Dendritic cell treated with granulocyte-macrophage colony-stimulating factor and Interleukin-4, amounts not matched to agents 40 ng/mL and 50 ng/mL, for 4 days (primary cell): ENCODE measurements around the gene NMB.

Experiments
- H3K27ac Mint-ChIP-seq: one replicate; pipeline ENCODE4 v1.8.0; 2022; ENCODE audit warnings: mild to moderate bottlenecking, mixed read lengths
- H3K27me3 Mint-ChIP-seq: one replicate; pipeline ENCODE4 v1.8.0; 2022; ENCODE audit warnings: mild to moderate bottlenecking, mixed read lengths
- H3K36me3 Mint-ChIP-seq: one replicate; pipeline ENCODE4 v1.8.0; 2022; ENCODE audit warnings: low read depth, mixed read lengths
- H3K4me1 Mint-ChIP-seq: one replicate; pipeline ENCODE4 v1.8.0; 2022; ENCODE audit warnings: low read depth, mixed read lengths
- H3K4me3 Mint-ChIP-seq: one replicate; pipeline ENCODE4 v1.8.0; 2022; ENCODE audit warnings: mild to moderate bottlenecking, moderate library complexity, mixed read lengths
- H3K9me3 Mint-ChIP-seq: one replicate; pipeline ENCODE4 v1.8.0; 2022; ENCODE audit warnings: mixed read lengths
- intact Hi-C: fragments of 100-400 bp; cut with micrococcal nuclease; formaldehyde crosslinking; loops from one replicate; pipeline ENCODE4 v1.15.0; 2022

Gene NMB

DNA sequence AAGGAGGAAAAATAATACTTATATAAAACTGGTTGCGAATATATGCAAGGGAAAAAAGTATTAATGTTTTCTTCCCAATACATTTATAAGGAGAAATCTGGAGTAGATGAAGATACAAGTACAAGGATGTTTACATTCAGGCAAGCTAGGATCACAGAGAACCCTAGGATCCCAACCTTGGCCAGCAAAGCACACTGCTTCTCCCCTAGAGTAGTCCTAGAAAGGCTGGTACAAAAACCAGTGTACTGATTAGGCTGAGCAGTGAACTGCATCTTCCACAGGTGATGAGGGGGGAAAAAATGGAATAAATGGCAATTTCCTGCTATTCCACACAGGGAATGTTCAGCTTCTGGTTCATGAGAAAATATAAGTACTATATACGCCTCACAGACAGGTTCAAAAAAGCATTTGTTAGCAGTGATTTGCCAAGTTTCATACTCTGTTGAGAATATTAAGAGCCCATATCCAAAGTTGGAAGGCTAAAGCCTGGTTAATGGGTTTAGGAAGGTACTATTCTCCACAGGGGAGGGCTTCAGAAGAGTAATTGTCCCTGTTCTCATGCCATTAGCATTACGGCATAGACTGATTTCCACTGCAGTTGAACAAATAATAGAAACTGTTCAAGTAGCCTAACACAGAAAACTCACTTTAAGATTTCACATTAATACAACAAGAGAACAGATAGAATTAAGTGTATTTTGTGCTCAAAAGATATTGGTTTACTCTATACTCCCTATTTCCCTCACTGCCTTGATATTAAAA, 10.4 kb upstream of the NMB start:
- H3K27ac Mint-ChIP-seq = no peak overlapping the region
- no peaks in the 10 kb centered on the region for H3K9me3 Mint-ChIP-seq
- no peak overlapping the region for H3K4me3 Mint-ChIP-seq
- H3K36me3 Mint-ChIP-seq = peaks cover 99% of the 10 kb centered on the region
- intact Hi-C loops = no loop called here
- H3K4me1 Mint-ChIP-seq = peaks cover 6% of the 10 kb centered on the region
- H3K27me3 Mint-ChIP-seq = no peaks in the 10 kb centered on the region

DNA sequence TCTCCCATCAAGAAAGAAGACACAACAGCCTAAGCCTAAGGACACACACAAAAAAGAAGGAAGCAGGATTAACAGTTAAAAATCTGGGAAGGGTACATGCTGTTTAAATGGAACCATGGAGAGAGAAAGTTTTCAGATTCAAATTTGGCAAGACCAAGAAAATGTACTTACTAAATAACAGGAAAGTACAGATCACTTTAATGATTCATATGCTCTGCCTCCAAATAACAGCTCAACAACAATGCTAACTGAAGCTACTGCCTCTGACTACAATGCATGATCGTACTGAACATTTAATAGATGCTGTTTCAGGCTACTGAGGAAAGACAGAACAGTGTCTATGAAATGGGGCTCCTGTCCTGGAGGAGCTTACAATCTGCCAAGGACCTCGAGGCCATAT, 8.4 kb upstream of the NMB start:
- Mint-ChIP-seq H3K36me3 (peaks cover 88% of the 10 kb centered on the region), H3K27me3 (no peaks in the 10 kb centered on the region), H3K4me3 (no peak overlapping the region), H3K9me3 (no peaks in the 10 kb centered on the region), H3K4me1 (no peaks in the 10 kb centered on the region), H3K27ac (no peak overlapping the region)
- intact Hi-C loops = no loop called here

GRCh38 chr15:84661001-84661400, 3.0 kb upstream of the NMB start:
- peaks cover 50% of the 10 kb centered on the region for H3K36me3 Mint-ChIP-seq
- no peak overlapping the region for H3K4me3 Mint-ChIP-seq
- H3K27ac Mint-ChIP-seq = no peak overlapping the region
- H3K27me3 Mint-ChIP-seq = peaks cover 5% of the 10 kb centered on the region
- intact Hi-C loops = no loop called here
- H3K4me1 Mint-ChIP-seq = peaks cover 29% of the 10 kb centered on the region
- H3K9me3 Mint-ChIP-seq = no peaks in the 10 kb centered on the region

- Mint-ChIP-seq H3K9me3 (no peaks in the 10 kb centered on the region), H3K4me1 (peaks cover 38% of the 10 kb centered on the region), H3K4me3 (no peak overlapping the region), H3K36me3 (peaks cover 42% of the 10 kb centered on the region), H3K27ac (no peak overlapping the region), H3K27me3 (peaks cover 5% of the 10 kb centered on the region)
- intact Hi-C loops = loop anchor here (5.0 kb wide), 2 partner anchors 57 to 217 kb away; partner anchors contain the start of gene SEC11A
These were observed 2.1 kb upstream of the NMB start for GRCh38 chr15:84659904-84660781.

GRCh38 chr15:84658788-84659411, 901 bp upstream of the NMB start:
- intact Hi-C loops = loop anchor here (5.0 kb wide), 2 partner anchors 58 to 218 kb away; partner anchors contain the start of gene SEC11A
- H3K9me3 Mint-ChIP-seq = no peaks in the 10 kb centered on the region
- peaks cover 44% of the 10 kb centered on the region for H3K4me1 Mint-ChIP-seq
- peak overlapping the region; percentile 71 for H3K27ac Mint-ChIP-seq
- H3K4me3 Mint-ChIP-seq = peak overlapping the region; percentile 76
- peaks cover 5% of the 10 kb centered on the region for H3K27me3 Mint-ChIP-seq
- peaks cover 34% of the 10 kb centered on the region for H3K36me3 Mint-ChIP-seq

GRCh38 chr15:84657748-84658079, 285 bp downstream of the NMB start:
- Mint-ChIP-seq H3K27ac (peak overlapping the region; percentile 71), H3K4me1 (peaks cover 56% of the 10 kb centered on the region), H3K9me3 (no peaks in the 10 kb centered on the region), H3K4me3 (peak overlapping the region; percentile 76), H3K36me3 (peaks cover 30% of the 10 kb centered on the region), H3K27me3 (peaks cover 5% of the 10 kb centered on the region)
- intact Hi-C loops = loop anchor here (5.0 kb wide), 2 partner anchors 60 to 220 kb away; partner anchors contain the start of gene SEC11A

DNA sequence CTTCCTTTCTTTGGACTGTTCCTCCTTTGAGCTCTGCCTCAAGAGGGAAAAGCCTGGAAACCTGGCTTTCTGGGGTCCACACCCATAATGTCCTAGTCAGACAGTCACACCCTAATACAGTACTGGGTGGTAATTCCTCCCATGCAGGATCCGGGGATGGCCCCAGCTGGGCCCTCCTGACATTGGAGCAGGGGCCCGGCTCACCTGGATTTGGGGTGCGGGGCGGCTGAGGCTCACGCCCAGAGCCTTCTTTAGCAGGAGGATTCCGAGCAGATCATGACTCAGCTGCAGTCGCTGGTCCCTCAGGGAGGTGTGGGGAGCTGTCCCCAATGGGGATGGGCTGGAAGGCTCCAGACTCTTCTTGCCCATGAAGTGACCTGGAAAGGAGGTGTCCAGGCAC, 1.0 kb downstream of the NMB start:
- no peaks in the 10 kb centered on the region for H3K9me3 Mint-ChIP-seq
- peak overlapping the region; percentile 76 for H3K4me3 Mint-ChIP-seq
- peak overlapping the region; percentile 71 for H3K27ac Mint-ChIP-seq
- peaks cover 5% of the 10 kb centered on the region for H3K27me3 Mint-ChIP-seq
- peaks cover 36% of the 10 kb centered on the region for H3K36me3 Mint-ChIP-seq
- H3K4me1 Mint-ChIP-seq = peaks cover 63% of the 10 kb centered on the region
- intact Hi-C loops = loop anchor here (5.0 kb wide), 2 partner anchors 60 to 220 kb away; partner anchors contain the start of gene SEC11A

DNA sequence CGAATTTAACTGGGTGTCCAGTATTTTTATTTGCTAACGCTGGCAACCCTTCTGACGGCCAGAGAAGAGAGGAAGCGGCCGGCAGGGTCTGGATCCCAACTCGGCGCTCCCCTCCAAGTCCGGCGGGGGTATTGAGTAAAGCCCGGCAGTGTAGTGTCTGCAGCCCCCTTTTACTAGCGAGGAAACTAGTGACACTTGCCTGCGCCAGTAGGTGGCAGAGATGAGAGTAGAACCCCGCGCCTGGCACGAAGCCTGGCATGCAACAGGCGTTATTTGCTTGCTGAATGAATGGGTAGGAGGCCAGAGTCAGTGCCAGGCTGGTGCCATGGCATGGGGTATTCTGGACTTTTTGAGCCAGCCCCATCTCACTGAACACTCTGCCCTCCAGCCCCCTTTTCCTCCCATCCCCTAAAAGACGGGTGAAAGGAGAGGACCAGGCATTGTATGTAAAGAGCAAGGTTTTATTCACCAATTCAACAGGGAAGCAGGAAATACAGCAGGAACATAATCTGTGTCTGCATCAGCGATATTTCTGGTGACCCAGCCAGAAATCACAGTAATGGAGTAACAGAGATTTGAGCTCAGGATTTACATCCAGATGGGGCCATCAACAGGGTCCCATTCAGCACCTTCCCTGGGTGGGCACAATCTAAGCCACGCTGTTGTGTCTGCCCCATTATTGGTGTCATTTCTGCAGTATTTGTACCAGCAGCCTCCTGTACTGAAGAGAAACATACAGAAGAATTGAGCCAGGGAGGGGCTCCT, 3.1 kb downstream of the NMB start:
- H3K36me3 Mint-ChIP-seq = peaks cover 36% of the 10 kb centered on the region
- no peaks in the 10 kb centered on the region for H3K9me3 Mint-ChIP-seq
- peak overlapping the region; percentile 88 for H3K27ac Mint-ChIP-seq
- intact Hi-C loops = loop anchor here (1.0 to 5.0 kb wide), 6 partner anchors 24 to 222 kb away; partner anchors contain the start of genes SEC11A and ZNF592
- H3K27me3 Mint-ChIP-seq = peaks cover 5% of the 10 kb centered on the region
- peaks cover 69% of the 10 kb centered on the region for H3K4me1 Mint-ChIP-seq
- H3K4me3 Mint-ChIP-seq = peak overlapping the region; percentile 91

DNA sequence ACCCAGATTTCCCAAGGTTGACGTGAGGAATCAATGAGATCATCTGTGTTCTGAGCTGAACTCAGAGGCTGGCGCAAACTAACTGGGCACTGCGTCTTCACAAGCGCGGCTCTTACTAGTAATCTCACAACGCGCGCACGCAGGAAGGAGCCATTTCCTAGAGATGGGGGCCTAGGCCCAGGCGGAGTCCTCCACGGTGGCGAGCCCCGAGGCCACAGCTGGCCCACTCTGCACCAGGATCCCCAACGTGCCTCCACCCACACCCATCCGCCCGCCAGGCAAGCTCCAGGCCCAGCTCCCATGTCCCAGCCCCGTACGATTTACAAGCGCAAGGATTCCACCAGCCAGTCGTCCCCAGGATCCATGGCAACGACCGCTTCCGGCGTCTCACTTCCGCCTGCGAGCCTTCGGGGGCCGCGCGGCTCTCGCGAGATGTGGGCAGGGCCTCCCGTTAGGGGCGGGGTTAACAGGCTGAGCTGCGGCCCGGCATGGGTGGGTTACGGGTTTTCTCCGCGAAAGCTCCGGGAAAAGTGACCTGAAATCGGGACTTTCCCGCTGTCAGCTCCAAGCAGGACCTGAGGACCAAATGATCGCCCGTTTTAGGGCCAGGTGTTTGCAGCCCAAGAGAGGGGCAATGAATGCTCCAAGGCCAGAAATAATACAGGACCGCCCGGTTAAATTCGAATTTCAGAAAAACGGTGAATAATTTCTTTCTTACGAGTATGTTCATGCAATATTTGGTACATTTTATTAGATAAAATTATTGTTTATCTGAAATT, 3.9 kb downstream of the NMB start, which contains the start of gene WDR73:
WDR73 (minus strand) TSS at position 374 of the 779 bp plus-strand sequence; CDS start at position 365, 9 bp downstream.
- Mint-ChIP-seq H3K4me1 (peaks cover 64% of the 10 kb centered on the region), H3K36me3 (peaks cover 44% of the 10 kb centered on the region), H3K4me3 (peak within 1 kb of the TSS; percentile 91)

DNA sequence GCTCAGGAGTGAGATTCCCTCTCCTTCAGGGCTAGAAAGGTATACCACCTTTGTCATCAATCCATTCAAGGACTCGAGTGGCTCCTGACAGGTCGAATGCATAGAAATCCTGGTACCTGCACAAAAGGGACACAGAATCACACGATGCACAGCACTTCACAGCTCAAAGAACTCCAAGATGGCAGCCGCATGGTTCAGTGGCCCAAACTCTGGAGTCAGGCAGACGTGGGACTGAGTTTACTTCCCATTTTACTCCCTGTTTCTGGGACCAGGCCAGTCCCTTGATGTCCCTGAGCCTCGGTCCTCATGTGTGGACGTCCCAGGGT, 4.5 kb downstream of the NMB start:
- Mint-ChIP-seq H3K4me3 (peak overlapping the region; percentile 91), H3K27ac (peak overlapping the region; percentile 88), H3K9me3 (no peaks in the 10 kb centered on the region), H3K4me1 (peaks cover 64% of the 10 kb centered on the region), H3K36me3 (peaks cover 50% of the 10 kb centered on the region), H3K27me3 (peaks cover 5% of the 10 kb centered on the region)
- intact Hi-C loops = no loop called here

More for the DNA sequence above, 3.9 kb downstream of the NMB start, which contains the start of gene WDR73:
- no peaks in the 10 kb centered on the region for H3K9me3 Mint-ChIP-seq
- peak within 1 kb of the TSS; percentile 88 for H3K27ac Mint-ChIP-seq
- intact Hi-C loops = loop anchor here (1.0 to 2.0 kb wide), 4 partner anchors 23 to 94 kb away; partner anchors contain the start of gene ZNF592
- H3K27me3 Mint-ChIP-seq = peaks cover 5% of the 10 kb centered on the region

DNA sequence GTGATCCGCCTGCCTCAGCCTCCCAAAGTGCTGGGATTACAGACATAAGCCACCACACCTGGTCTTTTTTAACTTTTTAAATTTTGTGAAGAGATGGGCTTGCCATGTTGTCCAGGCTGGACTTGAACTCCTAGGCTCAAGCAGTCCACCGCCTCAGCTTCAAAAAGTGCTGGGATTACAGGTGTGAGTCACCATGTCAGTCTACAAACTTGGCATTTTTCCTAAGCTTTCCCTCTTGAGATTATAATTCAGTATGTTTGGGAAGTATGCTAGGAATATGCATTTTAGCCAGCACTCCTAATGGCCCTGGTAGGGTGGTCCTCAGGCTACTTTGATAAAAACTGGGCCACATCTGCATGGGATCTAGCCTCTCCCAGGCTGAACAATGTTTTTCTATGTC, 8.3 kb downstream of the NMB start:
- no peak overlapping the region for H3K4me3 Mint-ChIP-seq
- H3K4me1 Mint-ChIP-seq = peaks cover 50% of the 10 kb centered on the region
- intact Hi-C loops = no loop called here
- peaks cover 88% of the 10 kb centered on the region for H3K36me3 Mint-ChIP-seq
- H3K27me3 Mint-ChIP-seq = no peaks in the 10 kb centered on the region
- H3K9me3 Mint-ChIP-seq = no peaks in the 10 kb centered on the region
- no peak overlapping the region for H3K27ac Mint-ChIP-seq

GRCh38 chr15:84648539-84648938, 9.5 kb downstream of the NMB start:
- H3K4me3 Mint-ChIP-seq = no peak overlapping the region
- no peaks in the 10 kb centered on the region for H3K27me3 Mint-ChIP-seq
- peaks cover 91% of the 10 kb centered on the region for H3K36me3 Mint-ChIP-seq
- peaks cover 46% of the 10 kb centered on the region for H3K4me1 Mint-ChIP-seq
- H3K9me3 Mint-ChIP-seq = no peaks in the 10 kb centered on the region
- intact Hi-C loops = no loop called here
- peak overlapping the region; percentile 73 for H3K27ac Mint-ChIP-seq
